OCI-LY1 (cell line): ENCODE measurements around the gene MED27.

Experiments used
- H2AFZ ChIP-seq: fragments of 200-600 bp; sonication (generic), shearing (Covaris generic); 2 replicates; pipeline ENCODE4 v1.6.0; 2014; ENCODE audit warnings: antibody characterized with exemption, mild to moderate bottlenecking, low read length
- H3F3A ChIP-seq: fragments of 200-600 bp; sonication (generic), shearing (Covaris generic); 2 replicates; pipeline ENCODE4 v1.6.0; 2014; ENCODE audit warnings: mild to moderate bottlenecking, antibody characterized with exemption, low read length, moderate library complexity; ENCODE audit not compliant: insufficient read depth
- H3K27ac ChIP-seq: fragments of 200-600 bp; sonication (generic); 2 replicates; pipeline ENCODE4 v1.5.1; 2014; ENCODE audit warnings: low read length, mixed run types, mild to moderate bottlenecking, low read depth; ENCODE audit not compliant: poor library complexity, severe bottlenecking
- H3K27me3 ChIP-seq: fragments of 200-600 bp; sonication (generic); 2 replicates; pipeline ENCODE4 v1.6.0; 2014; ENCODE audit warnings: antibody characterized with exemption, mild to moderate bottlenecking, low read length, moderate library complexity; ENCODE audit not compliant: insufficient read depth
- H3K36me3 ChIP-seq: fragments of 200-600 bp; sonication (generic); 2 replicates; pipeline ENCODE4 v1.6.1; 2014; ENCODE audit warnings: mild to moderate bottlenecking, antibody characterized with exemption, low read length, moderate library complexity, mixed read lengths; ENCODE audit not compliant: insufficient read depth
- H3K4me1 ChIP-seq: fragments of 200-600 bp; sonication (generic); 2 replicates; pipeline ENCODE4 v1.5.1; 2014; ENCODE audit warnings: mild to moderate bottlenecking, low read length, moderate library complexity; ENCODE audit not compliant: insufficient read depth, severe bottlenecking
- H3K4me2 ChIP-seq: fragments of 200-600 bp; sonication (generic), shearing (Covaris generic); 2 replicates; pipeline ENCODE4 v1.6.1; 2014; ENCODE audit warnings: low read length
- H3K4me3 ChIP-seq: fragments of 200-600 bp; sonication (generic); 2 replicates; pipeline ENCODE4 v1.5.1; 2014; ENCODE audit warnings: low read length, low read depth, mild to moderate bottlenecking, mixed read lengths; ENCODE audit not compliant: poor library complexity, severe bottlenecking
- H3K79me2 ChIP-seq: fragments of 200-600 bp; shearing (Covaris generic); 2 replicates; pipeline ENCODE4 v1.6.1; 2016; ENCODE audit warnings: mixed run types, low read length, mixed read lengths; ENCODE audit not compliant: insufficient read depth
- H3K9ac ChIP-seq: fragments of 200-600 bp; sonication (generic), shearing (Covaris generic); 2 replicates; pipeline ENCODE4 v1.6.1; 2014; ENCODE audit warnings: mild to moderate bottlenecking, low read length, mixed read lengths
- H3K9me2 ChIP-seq: fragments of 200-600 bp; sonication (generic), shearing (Covaris generic); 2 replicates; pipeline ENCODE4 v1.6.1; 2014; ENCODE audit warnings: low read depth, mild to moderate bottlenecking, low read length, mixed read lengths
- H3K9me3 ChIP-seq: fragments of 200-600 bp; shearing (Covaris generic); 2 replicates; pipeline ENCODE4 v1.6.1; 2014; ENCODE audit warnings: low read length, mixed read lengths
- H4K20me1 ChIP-seq: fragments of 200-600 bp; sonication (generic), shearing (Covaris generic); 2 replicates; pipeline ENCODE4 v1.6.0; 2016; ENCODE audit warnings: mild to moderate bottlenecking, low read length; ENCODE audit not compliant: insufficient read depth
- CTCF ChIP-seq: fragments of 200-600 bp; sonication (generic), shearing (Covaris generic); IDR thresholded peaks from 2 replicates; pipeline ENCODE4 v1.5.1; 2017; ENCODE audit warnings: mild to moderate bottlenecking, antibody characterized with exemption, low read length, moderate library complexity, mixed read lengths
- EZH2 ChIP-seq: fragments of 200-600 bp; sonication (generic), shearing (Covaris generic); IDR thresholded peaks from 2 replicates; pipeline ENCODE4 v1.8.0; 2017; ENCODE audit warnings: borderline replicate concordance, mixed run types, mild to moderate bottlenecking, antibody characterized with exemption, low read length, moderate library complexity, mixed read lengths

MED27 gene

DNA sequence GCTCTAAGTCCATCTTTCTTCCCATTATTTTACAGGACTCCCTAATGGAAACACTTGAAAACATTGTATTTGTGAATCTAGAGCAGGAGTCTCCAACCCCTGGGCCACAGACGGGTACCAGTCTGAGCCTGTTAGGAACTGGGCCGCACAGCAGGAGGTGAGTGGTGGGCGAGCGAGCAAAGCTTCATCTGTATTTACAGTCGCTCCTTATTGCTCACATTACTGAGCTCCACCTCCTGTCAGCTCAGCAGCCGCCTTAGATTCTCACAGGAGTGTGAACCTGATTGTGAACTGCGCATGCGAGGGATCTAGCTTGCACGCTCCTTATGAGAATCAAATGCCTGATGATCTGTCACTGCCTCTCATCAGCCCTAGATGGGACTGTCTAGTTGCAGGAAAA, 111.0 kb downstream of the MED27 start:
- H3K27me3 ChIP-seq = no peaks in the 10 kb centered on the region
- H3K4me1 ChIP-seq = no peaks in the 10 kb centered on the region
- no peaks in the 10 kb centered on the region for H3K79me2 ChIP-seq
- no peak overlapping the region for H2AFZ ChIP-seq
- H3K36me3 ChIP-seq = no peaks in the 10 kb centered on the region
- no peak overlapping the region for H3K4me2 ChIP-seq
- no peak overlapping the region for H3K27ac ChIP-seq
- TF ChIP-seq EZH2 (no peak), CTCF (no peak)
- H3K4me3 ChIP-seq = no peak overlapping the region
- no peaks in the 10 kb centered on the region for H3F3A ChIP-seq
- no peak overlapping the region for H3K9ac ChIP-seq
- no peaks in the 10 kb centered on the region for H3K9me2 ChIP-seq
- H3K9me3 ChIP-seq = no peaks in the 10 kb centered on the region
- H4K20me1 ChIP-seq = no peaks in the 10 kb centered on the region

- Histone ChIP-seq H3K4me3 (no peak overlapping the region), H3K27ac (no peak overlapping the region), H4K20me1 (no peaks in the 10 kb centered on the region), H2AFZ (no peak overlapping the region), H3K9ac (no peak overlapping the region), H3K4me2 (no peak overlapping the region), H3K27me3 (no peaks in the 10 kb centered on the region), H3K9me2 (no peaks in the 10 kb centered on the region), H3F3A (no peaks in the 10 kb centered on the region), H3K4me1 (no peaks in the 10 kb centered on the region), H3K79me2 (no peaks in the 10 kb centered on the region), H3K9me3 (no peaks in the 10 kb centered on the region), H3K36me3 (no peaks in the 10 kb centered on the region)
- TF ChIP-seq EZH2 (no peak), CTCF (no peak)
These were observed 113.8 kb downstream of the MED27 start for GRCh38 chr9:131965841-131966240.

DNA sequence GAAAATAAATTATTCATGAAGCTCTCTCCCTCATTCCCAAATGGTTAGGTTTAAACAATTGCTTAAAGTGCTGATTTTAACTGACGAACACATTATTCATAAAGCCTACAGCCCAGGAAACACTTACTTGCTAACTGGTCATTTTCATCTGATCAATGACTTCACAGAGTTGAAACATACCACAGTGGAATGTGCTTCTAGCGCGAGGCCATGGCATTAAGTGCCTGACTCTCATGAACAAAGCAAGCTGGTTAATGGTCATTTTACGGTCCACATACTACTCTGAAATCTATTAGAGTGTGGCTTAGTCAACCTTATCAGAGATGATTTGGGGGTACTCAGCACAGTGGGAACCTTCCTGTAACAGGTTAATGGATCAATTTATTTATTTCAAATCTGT, 114.6 kb downstream of the MED27 start:
- H4K20me1 ChIP-seq = no peaks in the 10 kb centered on the region
- H3K4me3 ChIP-seq = no peak overlapping the region
- H3K9ac ChIP-seq = no peak overlapping the region
- TF ChIP-seq EZH2 (no peak), CTCF (no peak)
- H3K9me2 ChIP-seq = no peaks in the 10 kb centered on the region
- no peaks in the 10 kb centered on the region for H3K36me3 ChIP-seq
- H3F3A ChIP-seq = no peaks in the 10 kb centered on the region
- no peaks in the 10 kb centered on the region for H3K79me2 ChIP-seq
- no peaks in the 10 kb centered on the region for H3K27me3 ChIP-seq
- H3K4me1 ChIP-seq = no peaks in the 10 kb centered on the region
- no peaks in the 10 kb centered on the region for H3K9me3 ChIP-seq
- H3K27ac ChIP-seq = no peak overlapping the region
- no peak overlapping the region for H2AFZ ChIP-seq
- H3K4me2 ChIP-seq = no peak overlapping the region
